GM19043 (cell line): ENCODE measurements around the gene POR.
"Not testable (repeated sequence)": the region's sequence is repeated elsewhere in the genome, so short reads cannot be mapped to it uniquely, and the experiment has no call there.

Source experiments
- ATAC-seq: cut with Tn5 transposase; IDR thresholded peaks from one replicate; pipeline ENCODE4 v1.9.1; 2021; ENCODE audit warnings: low read depth; ENCODE audit not compliant: unreplicated experiment

Gene POR

DNA sequence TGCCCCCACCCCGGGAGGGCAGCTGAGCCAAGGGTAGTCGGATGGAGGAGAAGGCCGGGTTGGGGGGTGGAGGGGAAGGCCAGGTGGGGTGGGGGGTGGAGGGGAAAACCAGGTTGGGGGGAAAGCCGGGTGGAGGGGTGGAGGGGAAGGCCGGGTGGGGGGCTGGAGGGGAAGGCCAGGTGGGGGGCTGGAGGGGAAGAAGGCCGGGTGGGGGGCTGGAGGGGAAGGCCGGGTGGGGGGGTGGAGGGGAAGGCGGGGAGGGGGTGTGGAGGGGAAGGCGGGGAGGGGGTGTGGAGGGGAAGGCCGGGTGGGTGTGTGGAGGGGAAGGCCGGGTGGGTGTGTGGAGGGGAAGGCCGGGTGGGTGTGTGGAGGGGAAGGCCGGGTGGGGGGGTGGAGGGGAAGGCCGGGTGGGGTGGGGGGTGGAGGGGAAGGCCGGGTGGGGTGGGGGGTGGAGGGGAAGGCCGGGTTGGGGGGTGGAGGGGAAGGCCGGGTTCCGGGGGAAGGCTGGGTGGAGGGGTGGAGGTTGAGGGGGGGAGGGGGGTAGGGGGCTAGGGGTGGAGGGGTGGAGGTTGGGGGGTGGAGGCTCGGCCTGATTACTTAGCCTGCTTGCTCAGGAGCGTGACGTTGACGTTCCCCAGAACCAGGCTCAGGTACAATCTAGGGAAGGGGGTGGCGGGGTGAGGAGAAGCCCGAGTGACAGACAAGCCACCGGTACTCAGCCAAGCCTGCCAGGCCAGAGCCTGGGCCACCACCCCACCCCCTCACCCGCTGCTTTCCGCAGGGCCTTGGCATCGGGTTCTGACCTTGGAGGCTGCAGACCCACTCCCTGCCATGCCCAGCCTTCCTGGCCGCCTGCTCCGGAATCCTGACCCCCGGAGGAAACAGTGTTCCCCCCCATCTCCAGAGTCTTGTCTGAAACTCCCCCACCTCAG is 73.9 kb downstream of the POR start:
- ATAC-seq: no peak

- no peak for ATAC-seq
Measured at GRCh38 chr7:75989500-75990388, 74.8 kb downstream of the POR start.

DNA sequence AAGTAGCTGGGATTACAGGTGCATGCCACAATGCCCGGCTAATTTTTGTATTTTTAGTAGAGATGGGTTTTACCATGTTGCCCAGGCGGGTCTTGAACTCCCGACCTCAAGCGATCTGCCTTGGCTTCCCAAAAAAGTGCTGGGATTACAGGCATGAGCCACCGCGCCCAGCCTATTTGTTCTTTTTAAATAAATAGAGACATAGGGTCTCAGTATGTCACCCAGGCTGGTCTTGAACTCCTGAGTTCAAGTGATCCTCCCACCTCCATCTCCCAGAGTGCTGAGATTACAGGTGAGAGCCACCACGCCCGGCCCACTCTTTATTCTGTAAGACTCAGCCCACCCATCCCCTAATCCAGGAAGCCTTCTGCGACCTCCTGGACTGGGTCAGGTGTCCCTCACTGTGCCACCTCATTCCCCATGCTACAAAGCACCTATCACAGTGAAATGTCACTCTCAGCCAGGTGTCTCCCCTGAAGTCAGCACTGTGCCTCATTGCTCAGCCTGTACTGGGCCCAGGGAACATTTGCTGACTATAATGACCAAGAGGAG is 76.7 kb downstream of the POR start:
- ATAC-seq: no peak

GRCh38 chr7:75992083-75992755 is 77.3 kb downstream of the POR start:
- no peak for ATAC-seq

- peak; percentile 3 for ATAC-seq
Measured at GRCh38 chr7:75993689-75994387, 78.9 kb downstream of the POR start.

GRCh38 chr7:75994388-75995051 is 79.6 kb downstream of the POR start, which contains the start of gene TMEM120A:
TMEM120A (minus strand) TSS chr7:75994595; CDS start chr7:75994570, 25 bp downstream.
- ATAC-seq: peak; percentile 95

DNA sequence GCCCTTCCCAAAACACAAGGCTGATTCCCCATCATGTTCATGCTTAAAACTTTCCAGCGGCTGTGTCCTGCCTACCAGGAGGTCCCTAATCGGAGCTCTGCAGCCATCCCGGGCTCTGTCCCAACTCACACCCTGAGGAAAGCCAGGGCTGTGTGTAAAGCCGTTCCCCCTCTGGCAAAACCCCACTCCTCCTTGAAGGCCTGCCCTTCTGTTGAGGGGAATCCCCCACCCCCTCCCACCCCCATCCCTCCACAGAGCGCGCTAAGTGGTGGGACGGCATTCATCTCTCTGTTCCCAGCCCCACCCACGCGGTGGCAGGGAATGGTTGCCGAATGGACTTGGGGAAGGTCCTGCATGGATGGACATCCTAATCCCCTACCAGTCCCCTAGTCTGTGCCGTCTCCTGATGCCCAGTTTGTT is 80.1 kb downstream of the POR start:
- no peak for ATAC-seq

- ATAC-seq: no peak
Measured at GRCh38 chr7:75995996-75996395, 81.0 kb downstream of the POR start.

- no peak for ATAC-seq
Measured at GRCh38 chr7:75996476-75996875, 81.5 kb downstream of the POR start.

- ATAC-seq: no peak
Measured at GRCh38 chr7:75998038-75998437, 83.1 kb downstream of the POR start.

- no peak for ATAC-seq
Measured at GRCh38 chr7:76000566-76000965, 85.6 kb downstream of the POR start.

DNA sequence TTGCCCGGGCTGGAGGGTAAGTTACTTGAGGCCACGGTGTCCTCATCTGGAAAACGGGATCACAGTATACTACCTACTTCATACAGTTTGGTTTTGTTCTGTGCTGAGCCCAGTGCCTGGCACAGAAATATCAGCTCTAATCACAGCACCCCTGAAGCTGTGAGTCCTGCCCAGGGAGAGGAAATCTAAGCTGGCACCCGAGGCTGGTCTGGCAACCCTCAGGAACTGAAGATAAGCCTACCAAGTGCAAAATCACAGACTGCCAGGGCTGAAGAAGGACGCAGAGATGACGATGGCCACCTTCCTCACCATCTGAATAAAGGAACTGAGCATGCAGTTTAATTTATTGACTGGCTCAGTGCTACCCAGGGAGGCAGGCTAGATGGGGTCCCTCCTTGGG is 87.2 kb downstream of the POR start:
- ATAC-seq: no peak

- no peak for ATAC-seq
Measured at GRCh38 chr7:76002822-76003221, 87.9 kb downstream of the POR start.

GRCh38 chr7:76003351-76003750 is 88.4 kb downstream of the POR start:
- no peak for ATAC-seq

DNA sequence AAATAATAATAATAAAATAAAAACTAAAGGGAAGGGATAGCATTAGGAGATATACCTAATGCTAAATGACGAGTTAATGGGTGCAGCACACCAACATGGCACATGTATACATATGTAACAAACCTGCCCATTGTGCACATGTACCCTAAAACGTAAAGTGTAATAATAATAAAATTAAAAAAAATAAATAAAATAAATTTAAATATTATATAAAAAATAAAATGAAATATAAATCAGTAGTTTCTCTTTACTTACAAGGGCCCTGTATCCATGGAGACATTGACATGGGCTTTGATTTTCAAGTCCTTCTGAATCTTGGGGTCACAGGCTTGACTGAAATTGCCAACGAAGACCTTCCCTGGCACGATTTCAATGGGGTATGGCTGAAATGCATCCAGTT is 90.0 kb downstream of the POR start:
- not testable (repeated sequence) for ATAC-seq

DNA sequence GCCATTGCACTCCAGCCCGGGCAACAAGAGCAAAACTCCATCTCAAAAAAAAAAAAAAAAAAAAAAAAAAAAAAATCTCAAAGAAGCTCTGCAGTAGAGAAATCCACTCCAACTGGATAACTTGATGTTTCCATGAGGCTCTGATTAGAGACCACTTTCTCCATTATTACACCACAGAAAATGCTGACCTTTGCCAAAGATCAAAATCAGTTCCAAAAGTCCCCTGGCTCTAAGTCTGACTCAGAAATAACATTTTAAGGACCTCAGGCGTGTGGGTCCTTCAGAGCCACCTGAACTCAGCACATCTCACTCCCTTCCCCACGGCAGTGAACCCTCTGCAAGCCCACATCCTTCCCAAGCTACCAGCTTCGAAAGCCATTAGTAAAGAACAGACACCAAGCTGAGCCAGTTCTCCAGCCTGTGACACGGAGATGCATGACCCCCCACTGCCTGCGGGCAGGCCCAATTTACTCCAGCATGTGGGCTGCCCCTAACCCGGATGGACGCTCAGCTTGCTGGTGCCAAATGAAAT is 93.3 kb downstream of the POR start:
- no peak for ATAC-seq

DNA sequence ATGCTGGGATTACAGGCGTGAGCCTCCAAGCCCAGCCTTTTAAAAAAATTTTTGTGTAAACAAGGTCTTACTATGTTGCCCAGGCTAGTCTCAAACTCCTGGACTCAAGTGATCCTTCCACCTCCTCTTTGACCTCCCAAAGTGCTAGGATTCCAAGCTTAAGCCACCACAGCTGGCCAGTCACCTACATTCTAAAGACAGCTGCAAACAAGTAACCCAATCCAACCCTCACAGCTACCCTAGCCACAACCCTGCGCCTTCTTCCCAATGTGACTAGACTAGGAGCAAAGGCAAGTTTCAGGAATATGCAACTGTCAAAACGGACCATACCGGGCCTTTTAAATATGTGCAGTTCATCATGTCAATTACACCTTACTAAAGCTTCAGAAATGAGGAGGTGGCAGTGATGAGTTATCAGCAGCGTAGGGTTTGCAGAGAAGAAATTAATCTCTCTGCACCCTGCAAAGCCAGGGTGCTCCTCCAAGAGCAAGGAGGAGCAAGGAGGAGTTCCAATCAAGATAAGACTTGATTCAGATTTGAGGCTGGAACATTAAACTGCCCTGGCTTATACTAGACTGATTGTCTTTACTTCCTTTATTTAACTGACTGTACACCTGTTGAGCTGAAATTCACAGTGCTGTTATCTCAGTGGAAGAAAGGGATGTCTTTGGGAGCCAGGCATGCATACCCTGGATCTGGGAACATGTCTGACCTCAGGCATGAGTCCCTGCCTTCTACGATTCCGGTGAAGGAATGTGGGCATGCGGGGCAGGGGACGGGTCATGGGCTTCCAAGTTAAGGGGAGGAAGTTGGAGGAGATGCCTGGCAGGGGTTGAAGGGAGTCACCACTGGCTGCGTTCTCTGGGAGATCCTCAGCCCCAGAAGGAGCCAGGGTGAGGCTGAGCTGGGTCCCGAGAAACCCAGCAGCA is 95.0 kb downstream of the POR start:
- no peak for ATAC-seq

DNA sequence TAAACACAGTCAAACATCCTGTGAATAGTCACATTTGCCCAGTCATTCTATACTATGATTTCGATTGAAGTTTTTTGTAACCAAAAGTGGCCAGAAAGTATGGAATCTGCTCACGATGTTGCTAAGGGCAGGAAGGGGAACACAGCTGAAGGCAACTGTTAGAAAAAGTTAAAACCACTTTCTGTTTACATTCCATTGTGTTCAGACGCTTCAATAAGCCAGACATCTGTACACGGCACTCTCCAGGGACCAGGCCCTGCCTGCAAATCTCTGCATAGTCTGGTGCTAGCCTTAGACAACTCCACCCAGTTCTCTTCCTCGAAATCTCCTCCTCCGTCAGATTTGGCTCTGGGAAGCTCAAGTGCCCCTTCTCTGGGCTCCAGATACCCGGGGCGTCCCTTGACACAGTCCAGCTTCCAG is 96.5 kb downstream of the POR start:
- ATAC-seq: no peak
